Ascending aorta (tissue), 2 donors: ENCODE measurements around the gene PTPRE. TPM values are rescaled to one million over a fixed set of nuclear protein-coding genes. Genes with fewer than 3 reads are reported as not detected.
"Not testable (repeated sequence)": the region's sequence is repeated elsewhere in the genome, so short reads cannot be mapped to it uniquely, and the experiment has no call there.

Source experiments
- DNase-seq, 2 donors: peaks; one replicate each; pipeline ENCODE4 v3.0.0-alpha.2; 2019; ENCODE audit warnings: low spot score in 2 of 2
- H3K27ac ChIP-seq, 2 donors: fragments of 200-600 bp; sonication (generic); one replicate each; pipeline ENCODE4 v1.5.1; 2016 to 2017; ENCODE audit warnings: mild to moderate bottlenecking in 1 of 2
- H3K27me3 ChIP-seq: fragments of 200-600 bp; sonication (generic); one replicate; pipeline ENCODE4 v1.5.1; 2017
- H3K36me3 ChIP-seq, 2 donors: fragments of 200-600 bp; sonication (generic); one replicate each; pipeline ENCODE4 v1.5.1; 2016
- H3K4me1 ChIP-seq, 2 donors: fragments of 200-600 bp; sonication (generic); one replicate each; pipeline ENCODE4 v1.5.1; 2016 to 2017; ENCODE audit warnings: mild to moderate bottlenecking in 1 of 2
- H3K4me3 ChIP-seq, 2 donors: fragments of 200-600 bp; sonication (generic); one replicate each; pipeline ENCODE4 v1.5.1; 2016 to 2017; ENCODE audit warnings: mild to moderate bottlenecking in 1 of 2
- H3K9me3 ChIP-seq, 2 donors: fragments of 200-600 bp; sonication (generic); one replicate each; pipeline ENCODE4 v1.5.1; 2016
- intact Hi-C: fragments of 100-400 bp; cut with DNase I; formaldehyde crosslinking; loops from one replicate; pipeline ENCODE4 v1.15.1; 2023
- total RNA-seq: library from RNA; depleted of rRNA; stranded (reverse); fragments of >200 nt; gene quantifications from one replicate; pipeline ENCODE4 v1.1.0, GENCODE V29; 2016
- TF ChIP-seq, protein P1 (sequence below), 3 experiments: fragments of 200-600 bp in 2 of 3; fragments of 450-650 bp in 1 of 3; sonication (generic) in 2 of 3; IDR thresholded peaks; one replicate each; pipeline ENCODE4 v1.5.1; 2016 to 2019; ENCODE audit warnings: antibody characterized with exemption in 3 of 3, mild to moderate bottlenecking in 1 of 3, moderate library complexity in 1 of 3

PTPRE gene
- total RNA-seq, 1 donor from 2014 or later: 14.5 TPM

GRCh38 chr10:128086003-128086863, 179.3 kb downstream of the PTPRE start:
- DNase-seq: peak in 1 of 2 donors; percentile 53
- Histone ChIP-seq H3K36me3 (no peaks in the 10 kb centered on the region), H3K27ac (no peak overlapping the region), H3K4me1 (no peaks in the 10 kb centered on the region), H3K9me3 (no peaks in the 10 kb centered on the region), H3K4me3 (no peak overlapping the region), H3K27me3 (no peaks in the 10 kb centered on the region)
- intact Hi-C loops: no loop called here
- TF ChIP-seq, protein P1, sequence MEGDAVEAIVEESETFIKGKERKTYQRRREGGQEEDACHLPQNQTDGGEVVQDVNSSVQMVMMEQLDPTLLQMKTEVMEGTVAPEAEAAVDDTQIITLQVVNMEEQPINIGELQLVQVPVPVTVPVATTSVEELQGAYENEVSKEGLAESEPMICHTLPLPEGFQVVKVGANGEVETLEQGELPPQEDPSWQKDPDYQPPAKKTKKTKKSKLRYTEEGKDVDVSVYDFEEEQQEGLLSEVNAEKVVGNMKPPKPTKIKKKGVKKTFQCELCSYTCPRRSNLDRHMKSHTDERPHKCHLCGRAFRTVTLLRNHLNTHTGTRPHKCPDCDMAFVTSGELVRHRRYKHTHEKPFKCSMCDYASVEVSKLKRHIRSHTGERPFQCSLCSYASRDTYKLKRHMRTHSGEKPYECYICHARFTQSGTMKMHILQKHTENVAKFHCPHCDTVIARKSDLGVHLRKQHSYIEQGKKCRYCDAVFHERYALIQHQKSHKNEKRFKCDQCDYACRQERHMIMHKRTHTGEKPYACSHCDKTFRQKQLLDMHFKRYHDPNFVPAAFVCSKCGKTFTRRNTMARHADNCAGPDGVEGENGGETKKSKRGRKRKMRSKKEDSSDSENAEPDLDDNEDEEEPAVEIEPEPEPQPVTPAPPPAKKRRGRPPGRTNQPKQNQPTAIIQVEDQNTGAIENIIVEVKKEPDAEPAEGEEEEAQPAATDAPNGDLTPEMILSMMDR (IDR thresholded peaks at IDR 0.05): no peak

- TF ChIP-seq, protein P1 (IDR thresholded peaks at IDR 0.05): no peak
- no peak for DNase-seq
- intact Hi-C loops: no loop called here
- no peak overlapping the region for H3K27ac ChIP-seq
- H3K27me3 ChIP-seq: no peaks in the 10 kb centered on the region
- H3K9me3 ChIP-seq: no peaks in the 10 kb centered on the region
- H3K36me3 ChIP-seq: no peaks in the 10 kb centered on the region
- no peaks in the 10 kb centered on the region for H3K4me1 ChIP-seq
- no peak overlapping the region for H3K4me3 ChIP-seq
Observed at GRCh38 chr10:128087146-128087883, 180.4 kb downstream of the PTPRE start.

GRCh38 chr10:128087884-128088709, 181.2 kb downstream of the PTPRE start:
- H3K27ac ChIP-seq: no peak overlapping the region
- DNase-seq: no peak
- H3K4me3 ChIP-seq: no peak overlapping the region
- intact Hi-C loops: no loop called here
- TF ChIP-seq, protein P1 (IDR thresholded peaks at IDR 0.05): no peak
- no peaks in the 10 kb centered on the region for H3K9me3 ChIP-seq
- H3K27me3 ChIP-seq: no peaks in the 10 kb centered on the region
- H3K4me1 ChIP-seq: no peaks in the 10 kb centered on the region
- no peaks in the 10 kb centered on the region for H3K36me3 ChIP-seq

DNA sequence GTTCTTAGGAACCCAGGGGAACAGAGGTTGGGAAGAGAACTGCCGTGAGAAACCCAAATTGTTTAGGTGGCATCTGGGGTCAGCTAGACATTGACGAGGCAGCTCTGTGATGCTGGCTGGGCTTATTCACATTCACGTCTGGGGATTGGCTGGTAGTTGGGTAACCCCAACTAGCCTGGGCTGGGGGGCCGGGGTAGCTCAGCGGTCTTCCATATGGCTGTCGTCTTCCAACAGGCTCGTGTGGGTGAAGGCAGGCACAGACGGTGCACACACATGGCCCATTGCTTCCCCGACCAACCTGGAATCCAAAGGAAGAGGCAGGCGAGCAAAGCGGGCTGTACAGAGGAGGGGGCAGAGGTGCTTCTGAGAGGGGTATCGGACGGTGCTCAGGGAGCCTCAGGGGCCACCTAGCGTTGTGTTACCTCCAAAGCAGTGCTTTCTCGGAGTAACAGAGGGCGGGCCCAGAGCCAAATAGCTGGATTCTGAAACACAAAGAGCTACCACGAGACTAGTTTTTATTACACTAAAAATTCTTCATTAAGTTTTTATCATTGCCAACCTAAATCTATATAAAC, 184.8 kb downstream of the PTPRE start:
- H3K27me3 ChIP-seq: no peaks in the 10 kb centered on the region
- no peak for DNase-seq
- H3K4me1 ChIP-seq: no peaks in the 10 kb centered on the region
- TF ChIP-seq, protein P1 (IDR thresholded peaks at IDR 0.05): no peak
- no peaks in the 10 kb centered on the region for H3K36me3 ChIP-seq
- no peak overlapping the region for H3K4me3 ChIP-seq
- intact Hi-C loops: no loop called here
- H3K9me3 ChIP-seq: no peaks in the 10 kb centered on the region
- H3K27ac ChIP-seq: no peak overlapping the region

DNA sequence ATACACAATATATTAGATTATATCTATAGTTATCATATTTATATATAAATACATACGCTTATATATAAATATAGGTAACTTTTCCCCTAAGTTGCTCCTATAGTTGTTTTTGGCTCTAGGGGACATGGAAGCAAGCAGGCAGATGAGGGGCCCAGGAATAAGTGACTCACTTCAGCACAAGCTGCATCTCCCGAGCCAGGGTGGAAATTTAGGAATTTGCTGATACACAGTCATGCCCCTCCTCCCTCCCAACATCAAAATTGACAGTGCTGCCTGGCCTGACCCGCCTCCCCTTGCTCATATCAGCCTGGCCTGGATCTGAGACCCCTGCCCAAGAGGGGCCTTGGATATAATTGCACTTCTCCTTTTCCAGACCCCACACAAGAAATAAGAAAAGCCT, 185.6 kb downstream of the PTPRE start:
- no peaks in the 10 kb centered on the region for H3K36me3 ChIP-seq
- TF ChIP-seq, protein P1 (IDR thresholded peaks at IDR 0.05): no peak
- no peaks in the 10 kb centered on the region for H3K4me1 ChIP-seq
- H3K27ac ChIP-seq: no peak overlapping the region
- intact Hi-C loops: no loop called here
- no peak for DNase-seq
- no peak overlapping the region for H3K4me3 ChIP-seq
- no peaks in the 10 kb centered on the region for H3K27me3 ChIP-seq
- no peaks in the 10 kb centered on the region for H3K9me3 ChIP-seq

GRCh38 chr10:128094596-128094995, 187.7 kb downstream of the PTPRE start:
- intact Hi-C loops, H3K4me3 ChIP-seq, H3K27me3 ChIP-seq, H3K27ac ChIP-seq, H3K36me3 ChIP-seq, H3K4me1 ChIP-seq, H3K9me3 ChIP-seq, DNase-seq: not testable (repeated sequence)
